SH-SY5Y (cell line): ENCODE results near the gene MTLN.

ENCODE experiments used
- GATA2 ChIP-seq: IDR thresholded peaks from 2 replicates; pipeline ENCODE4 v1.6.1; 2011; ENCODE audit warnings: mild to moderate bottlenecking, low read depth, low read length
- GATA3 ChIP-seq: IDR thresholded peaks from 2 replicates; pipeline ENCODE4 v1.6.1; 2011; ENCODE audit warnings: low read depth, mild to moderate bottlenecking, low read length, moderate library complexity

The MTLN gene

DNA sequence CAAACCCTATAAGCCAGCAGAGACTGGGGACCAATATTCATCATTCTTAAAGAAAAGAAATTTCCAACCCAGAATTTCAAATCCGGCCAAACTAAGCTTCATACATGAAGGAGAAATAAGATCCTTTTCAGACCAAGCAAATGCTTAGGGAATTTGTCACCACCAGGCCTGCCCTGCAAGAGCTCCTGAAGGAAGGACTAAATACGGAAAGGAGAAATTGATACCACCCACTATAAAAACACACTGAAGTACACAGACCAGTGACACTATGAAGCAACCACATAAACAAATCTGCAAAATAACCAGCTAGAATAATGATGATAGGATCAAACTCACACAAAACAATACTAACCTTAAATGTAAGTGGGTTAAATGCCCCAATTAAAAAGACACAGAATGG, 29.9 kb downstream of the MTLN start:
- TF ChIP-seq GATA2, result no peak
- TF ChIP-seq GATA3, result no peak

GRCh38 chr2:110180036-110180435, 32.3 kb downstream of the MTLN start:
- TF ChIP-seq GATA2, result no peak
- TF ChIP-seq GATA3, result no peak

- TF ChIP-seq GATA2, result no peak
- TF ChIP-seq GATA3, result no peak
These were observed 38.8 kb downstream of the MTLN start for GRCh38 chr2:110173523-110173922.

GRCh38 chr2:110172506-110172905, 39.8 kb downstream of the MTLN start:
- TF ChIP-seq GATA3, result no peak
- TF ChIP-seq GATA2, result no peak

GRCh38 chr2:110170102-110170501, 42.2 kb downstream of the MTLN start:
- TF ChIP-seq GATA3 (no peak), GATA2 (no peak)

DNA sequence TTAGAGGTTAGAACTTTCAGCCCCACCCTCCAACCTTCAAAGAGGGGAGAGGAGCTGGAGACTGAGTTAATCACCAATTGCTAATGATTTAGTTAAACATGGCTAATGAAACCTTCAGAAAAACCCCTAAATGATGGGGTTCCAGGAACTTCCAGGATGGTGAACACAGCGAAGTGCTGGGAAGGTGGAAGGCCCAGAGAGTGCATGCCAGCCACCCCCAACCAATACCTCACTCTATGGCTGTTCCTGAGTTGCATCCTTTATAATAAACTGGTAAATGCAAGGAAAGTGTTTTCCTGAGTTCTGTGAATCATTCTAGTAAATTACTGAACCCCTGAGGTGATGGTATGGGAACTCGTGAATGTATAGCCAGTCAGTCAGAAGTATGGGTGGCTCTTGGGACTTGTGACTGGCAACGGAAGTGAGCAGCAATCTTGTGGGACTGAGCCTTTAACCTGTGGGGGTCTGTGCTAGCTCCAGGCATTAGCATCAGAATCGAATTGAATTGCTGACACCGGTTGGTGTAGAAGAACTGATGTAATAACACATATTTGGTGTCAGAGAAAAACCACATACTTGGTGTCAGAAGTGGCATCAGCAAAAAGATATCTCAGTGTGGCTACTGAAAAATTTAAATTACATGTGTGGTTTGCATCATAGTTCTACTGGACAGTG, 44.9 kb downstream of the MTLN start:
- TF ChIP-seq GATA2, result no peak
- no peak for TF ChIP-seq GATA3

- no peak for TF ChIP-seq GATA2
- no peak for TF ChIP-seq GATA3
These were observed 46.1 kb downstream of the MTLN start for GRCh38 chr2:110166266-110166665.
